SK-N-SH (cell line): ENCODE measurements around the gene IPPK.

ENCODE experiments used
- CHD2 ChIP-seq: fragments of 150-350 bp; IDR thresholded peaks from 2 replicates; pipeline ENCODE4 v1.6.1; 2018; ENCODE audit warnings: low read length; ENCODE audit not compliant: partially characterized antibody
- MXI1 ChIP-seq: IDR thresholded peaks from 2 replicates; pipeline ENCODE4 v1.6.1; 2012; ENCODE audit warnings: mild to moderate bottlenecking, low read depth, low read length, improper control_type of control experiment
- TF ChIP-seq, protein P1 (sequence below): fragments of 150-350 bp; IDR thresholded peaks from 2 replicates; pipeline ENCODE4 v1.6.1; 2017; ENCODE audit warnings: antibody characterized with exemption, low read length, low read depth, borderline replicate concordance

DNA sequence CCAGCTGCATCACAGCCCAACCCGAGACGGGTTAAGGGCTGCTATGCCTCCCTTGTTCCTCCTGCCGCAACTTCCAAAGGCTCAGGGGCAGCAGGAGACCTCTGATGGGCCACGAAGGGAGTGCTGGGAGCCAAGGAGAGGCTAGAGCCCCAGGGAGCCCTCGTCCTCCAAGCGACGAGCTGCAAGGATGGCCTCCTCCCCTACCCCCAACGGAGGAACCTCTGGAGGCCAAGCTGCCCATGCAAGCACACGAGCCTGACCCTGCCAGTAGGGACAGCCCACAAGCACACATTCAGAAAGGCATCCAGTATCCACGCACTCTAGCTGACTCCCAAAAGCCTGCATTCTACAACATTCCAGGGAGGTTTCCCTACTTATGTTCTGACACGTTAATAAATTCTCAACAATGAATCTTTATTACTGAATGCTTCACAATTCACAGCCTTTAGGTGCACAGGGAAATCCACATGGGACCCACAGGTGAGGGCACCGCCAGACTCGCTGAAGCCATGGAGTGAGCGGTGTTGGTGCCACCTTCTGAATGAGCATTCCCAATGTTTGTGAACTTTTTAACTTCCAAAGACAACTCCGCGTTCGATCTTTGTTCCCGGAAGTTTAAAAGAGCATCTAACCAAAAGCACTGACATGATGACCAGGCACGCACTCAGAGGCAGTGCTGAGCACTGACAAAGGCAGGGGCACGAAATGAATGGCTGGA is 28.7 kb downstream of the IPPK start:
- TF ChIP-seq MXI1 (no peak), CHD2 (no peak)
- TF ChIP-seq, protein P1, sequence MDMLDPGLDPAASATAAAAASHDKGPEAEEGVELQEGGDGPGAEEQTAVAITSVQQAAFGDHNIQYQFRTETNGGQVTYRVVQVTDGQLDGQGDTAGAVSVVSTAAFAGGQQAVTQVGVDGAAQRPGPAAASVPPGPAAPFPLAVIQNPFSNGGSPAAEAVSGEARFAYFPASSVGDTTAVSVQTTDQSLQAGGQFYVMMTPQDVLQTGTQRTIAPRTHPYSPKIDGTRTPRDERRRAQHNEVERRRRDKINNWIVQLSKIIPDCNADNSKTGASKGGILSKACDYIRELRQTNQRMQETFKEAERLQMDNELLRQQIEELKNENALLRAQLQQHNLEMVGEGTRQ: no peak
